HepG2 (cell line): ENCODE measurements around the gene KDM5C. TPM values are rescaled to one million over a fixed set of nuclear protein-coding genes. Genes with fewer than 3 reads are reported as not detected.

Experiments
- CREB1 ChIP-seq, 2 experiments: fragments of 450-650 bp in 1 of 2; IDR thresholded peaks; 2 replicates each; pipeline ENCODE4 v1.6.1; 2016 to 2017; ENCODE audit warnings: control low read depth in 1 of 2, mild to moderate bottlenecking in 1 of 2, missing compliant biosample characterization in 1 of 2, missing genetic modification characterization in 1 of 2
- FOXK1 ChIP-seq: sonication (generic); formaldehyde crosslinking; IDR thresholded peaks from 2 replicates; pipeline ENCODE4 v1.4.0; 2020; ENCODE audit warnings: low read depth, missing genetic modification reagents, borderline replicate concordance
- GABPA ChIP-seq, 2 experiments: IDR thresholded peaks; 2 replicates each; pipeline ENCODE4 v1.6.1; 2011 to 2016; ENCODE audit warnings: low read depth in 2 of 2, low read length in 1 of 2, missing biosample characterization in 1 of 2, missing genetic modification characterization in 1 of 2
- MXD3 ChIP-seq: IDR thresholded peaks from 2 replicates; pipeline ENCODE4 v1.6.1; 2016; ENCODE audit warnings: mild to moderate bottlenecking, missing biosample characterization, missing genetic modification reagents
- RBFOX2 ChIP-seq: fragments of 200-400 bp; formaldehyde crosslinking; IDR thresholded peaks from 2 replicates; pipeline ENCODE4 v1.6.1; 2017; ENCODE audit warnings: low read depth, mild to moderate bottlenecking, low read length
- TARDBP ChIP-seq: sonication (generic); formaldehyde crosslinking; IDR thresholded peaks from 2 replicates; pipeline ENCODE4 v1.8.0; 2022; ENCODE audit warnings: mild to moderate bottlenecking, missing genetic modification reagents
- THAP9 ChIP-seq: sonication (generic); formaldehyde crosslinking; IDR thresholded peaks from 2 replicates; pipeline ENCODE4; 2020; ENCODE audit warnings: missing genetic modification reagents, mild to moderate bottlenecking, borderline replicate concordance
- ZFY ChIP-seq: sonication (generic); formaldehyde crosslinking; IDR thresholded peaks from 2 replicates; pipeline ENCODE4 v1.4.0; 2020; ENCODE audit warnings: missing genetic modification reagents
- ZIK1 ChIP-seq: sonication (generic); formaldehyde crosslinking; IDR thresholded peaks from 2 replicates; pipeline ENCODE4 v1.5.0; 2020; ENCODE audit warnings: mild to moderate bottlenecking, low read depth, missing genetic modification reagents, borderline replicate concordance
- ZMYM4 ChIP-seq: sonication (generic); formaldehyde crosslinking; IDR thresholded peaks from 2 replicates; pipeline ENCODE4 v1.8.1; 2023; ENCODE audit warnings: mild to moderate bottlenecking, missing genetic modification reagents
- ZNF280D ChIP-seq: sonication (generic); formaldehyde crosslinking; IDR thresholded peaks from 2 replicates; pipeline ENCODE4 v1.5.1; 2020; ENCODE audit warnings: mild to moderate bottlenecking, missing genetic modification reagents
- ZNF33B ChIP-seq: sonication (generic); formaldehyde crosslinking; IDR thresholded peaks from 2 replicates; pipeline ENCODE4 v1.5.1; 2020; ENCODE audit warnings: mild to moderate bottlenecking, missing genetic modification reagents
- ZNF414 ChIP-seq: sonication (generic); formaldehyde crosslinking; IDR thresholded peaks from 2 replicates; pipeline ENCODE4 v1.5.0; 2020; ENCODE audit warnings: missing genetic modification reagents
- ZNF616 ChIP-seq: sonication (generic); formaldehyde crosslinking; IDR thresholded peaks from 2 replicates; pipeline ENCODE4 v1.5.0; 2020; ENCODE audit warnings: low read depth, mild to moderate bottlenecking, missing genetic modification reagents
- ZNF678 ChIP-seq: sonication (generic); formaldehyde crosslinking; IDR thresholded peaks from 2 replicates; pipeline ENCODE4 v1.4.0; 2020; ENCODE audit warnings: mild to moderate bottlenecking, missing genetic modification reagents
- ZNF768 ChIP-seq: sonication (generic); formaldehyde crosslinking; IDR thresholded peaks from 2 replicates; pipeline ENCODE4 v1.4.0; 2020; ENCODE audit warnings: missing genetic modification reagents
- ZNF781 ChIP-seq: sonication (generic); formaldehyde crosslinking; IDR thresholded peaks from 2 replicates; pipeline ENCODE4 v1.5.1; 2020; ENCODE audit warnings: borderline replicate concordance, mild to moderate bottlenecking, missing genetic modification reagents; ENCODE audit errors: not compliant biosample characterization
- ZSCAN31 ChIP-seq: sonication (generic); formaldehyde crosslinking; IDR thresholded peaks from 2 replicates; pipeline ENCODE4 v1.5.0; 2020; ENCODE audit warnings: low read depth, mild to moderate bottlenecking, missing genetic modification reagents
- polyA plus RNA-seq, 8 experiments: library from polyadenylated mRNA; depleted of rRNA in 3 of 8; stranded (reverse) in 7 of 8; unstranded in 1 of 8; fragments of >200 nt; fragmentation: Illumina TruSeq in 4 of 8; extraction: Trizol in 4 of 8; gene quantifications; 2 replicates each; pipeline versions ENCODE4 v1.2.1 to v1.2.3, GENCODE V29; 2011 to 2016; ENCODE audit warnings: low read depth in 4 of 8, missing spikeins in 1 of 8, mixed read lengths in 1 of 8; ENCODE audit not compliant: insufficient read depth in 1 of 8
- total RNA-seq, 5 experiments: library from RNA; depleted of rRNA; stranded (reverse); fragments of >200 nt; fragmentation: Illumina TruSeq; extraction: Trizol; gene quantifications; 2 replicates each; pipeline ENCODE4 v1.2.3, GENCODE V29; 2016; ENCODE audit warnings: low read depth in 1 of 5

The KDM5C gene
- total and polyA plus RNA-seq, 2 of the 13 experiments (the other 11 are each of a cell fraction or from before 2014, with no cell fraction given), result 32.5 to 34.0 TPM

GRCh38 chrX:53224860-53225797 is at the start of gene KDM5C (continued):
- TF ChIP-seq TARDBP (peak; percentile 32; the same call in 1 of the 2 replicates), ZSCAN31 (CRISPR knock-in tag) (no peak), ZNF33B (CRISPR knock-in tag) (0 out of 2 replicates have a peak, but pooled peaks have one; percentile 50), ZNF280D (CRISPR knock-in tag) (no peak), ZMYM4 (CRISPR knock-in tag) (0 out of 2 replicates have a peak, but pooled peaks have one; percentile 43), ZNF414 (CRISPR knock-in tag) (0 out of 2 replicates have a peak, but pooled peaks have one; percentile 19), MXD3 (no peak), ZNF678 (CRISPR knock-in tag) (no peak), RBFOX2 (peak; percentile 83), ZNF768 (CRISPR knock-in tag) (peak; percentile 31; the same call in 1 of the 2 replicates), ZFY (CRISPR knock-in tag) (peak; percentile 90), GABPA (IDR thresholded peaks at IDR 0.05; ENCODE audit: low read depth, low read length) (0 out of 2 replicates have a peak, but pooled peaks have one; percentile 11), GABPA (CRISPR knock-in tag; IDR thresholded peaks at IDR 0.05; ENCODE audit: low read depth) (peak; percentile 75), ZNF781 (CRISPR knock-in tag) (no peak), ZNF616 (CRISPR knock-in tag) (peak; percentile 72; the same call in 1 of the 2 replicates), FOXK1 (CRISPR knock-in tag) (peak; percentile 62; the same call in 1 of the 2 replicates), CREB1 (IDR thresholded peaks at IDR 0.05) (peak; percentile 62), CREB1 (CRISPR knock-in tag; IDR thresholded peaks at IDR 0.05) (peak; percentile 70), ZIK1 (CRISPR knock-in tag) (0 out of 2 replicates have a peak, but pooled peaks have one; percentile 62), THAP9 (CRISPR knock-in tag) (peak; percentile 99)
